Measurements from ENCODE around the gene EDEM3.
"Not testable (repeated sequence)": the region's sequence is repeated elsewhere in the genome, so short reads cannot be mapped to it uniquely, and the experiment has no call there.

EDEM3 gene

GRCh38 chr1:184763520-184763919 lies 8.9 kb upstream of the EDEM3 start:
- WGBS = 95% methylated on average over 3 of the region's 3 CpGs

GRCh38 chr1:184761969-184762485 lies 7.4 kb upstream of the EDEM3 start:
- Histone ChIP-seq H2BK5ac (ENCODE audit: low read depth, low read length, poor library complexity, severe bottlenecking) (no peak overlapping the region), H3K23ac (ENCODE audit: low read length in 2 of 2) (no peak overlapping the region), H3K4me2 (ENCODE audit: low read length, poor library complexity, severe bottlenecking) (no peak overlapping the region), H3K9me3 (ENCODE audit: control insufficient read depth, low read length) (no peaks in the 10 kb centered on the region), H3K9ac (ENCODE audit: low read length) (no peak overlapping the region), H3K27ac (ENCODE audit: low read length, poor library complexity, severe bottlenecking) (no peak overlapping the region), H3K4me1 (ENCODE audit: control insufficient read depth, insufficient read depth, low read depth, low read length) (no peaks in the 10 kb centered on the region), H2AK5ac (ENCODE audit: low read length, severe bottlenecking) (no peak overlapping the region), H3K14ac (ENCODE audit: low read length in 2 of 2) (no peak overlapping the region), H4K91ac (ENCODE audit: low read length) (no peak overlapping the region), H4K8ac (ENCODE audit: low read length) (no peak overlapping the region), H3K27me3 (ENCODE audit: control insufficient read depth in 1 of 2, insufficient read depth in 1 of 2, low read length in 2 of 2) (no peaks in the 10 kb centered on the region), H2BK15ac (ENCODE audit: low read depth, poor library complexity, severe bottlenecking) (no peak overlapping the region), H3K79me1 (replicated peaks; ENCODE audit: low read length, poor library complexity, severe bottlenecking) (no peaks in the 10 kb centered on the region), H3K18ac (ENCODE audit: low read depth in 1 of 2, low read length in 2 of 2) (no peak overlapping the region), H2BK120ac (ENCODE audit: low read depth, low read length) (no peak overlapping the region), H3K36me3 (ENCODE audit: control insufficient read depth in 1 of 2, insufficient read depth in 2 of 2, low read depth in 1 of 2, low read length in 2 of 2) (no peaks in the 10 kb centered on the region), H3K4me3 (ENCODE audit: insufficient read depth in 1 of 2, low read depth in 1 of 2, low read length in 2 of 2) (no peak overlapping the region), H3K4ac (ENCODE audit: low read depth in 1 of 2, low read length in 2 of 2) (no peak overlapping the region), H2BK12ac (ENCODE audit: low read length in 2 of 2) (no peak overlapping the region), H2AFZ (ENCODE audit: low read depth, low read length) (no peak overlapping the region)
- WGBS = 94% methylated on average over 3 of the region's 4 CpGs
- DNase-seq = no peak

More at GRCh38 chr1:184763520-184763919, 8.9 kb upstream of the EDEM3 start:
- H2BK5ac ChIP-seq (ENCODE audit: low read depth, low read length, poor library complexity, severe bottlenecking); H3K18ac ChIP-seq (ENCODE audit: low read depth in 1 of 2, low read length in 2 of 2); H4K8ac ChIP-seq (ENCODE audit: low read length); H3K4me2 ChIP-seq (ENCODE audit: low read length, poor library complexity, severe bottlenecking); H3K14ac ChIP-seq (ENCODE audit: low read length in 2 of 2); H3K23ac ChIP-seq (ENCODE audit: low read length in 2 of 2); H2AK5ac ChIP-seq (ENCODE audit: low read length, severe bottlenecking); H3K27me3 ChIP-seq (ENCODE audit: control insufficient read depth in 1 of 2, insufficient read depth in 1 of 2, low read length in 2 of 2); H2AFZ ChIP-seq (ENCODE audit: low read depth, low read length); H3K36me3 ChIP-seq (ENCODE audit: control insufficient read depth in 1 of 2, insufficient read depth in 2 of 2, low read depth in 1 of 2, low read length in 2 of 2); H2BK15ac ChIP-seq (ENCODE audit: low read depth, poor library complexity, severe bottlenecking); H2BK12ac ChIP-seq (ENCODE audit: low read length in 2 of 2); DNase-seq; H2BK120ac ChIP-seq (ENCODE audit: low read depth, low read length); H3K4me3 ChIP-seq (ENCODE audit: insufficient read depth in 1 of 2, low read depth in 1 of 2, low read length in 2 of 2); H3K4ac ChIP-seq (ENCODE audit: low read depth in 1 of 2, low read length in 2 of 2); H3K79me1 ChIP-seq (replicated peaks; ENCODE audit: low read length, poor library complexity, severe bottlenecking); H3K4me1 ChIP-seq (ENCODE audit: control insufficient read depth, insufficient read depth, low read depth, low read length); H3K9ac ChIP-seq (ENCODE audit: low read length); H3K27ac ChIP-seq (ENCODE audit: low read length, poor library complexity, severe bottlenecking); H3K9me3 ChIP-seq (ENCODE audit: control insufficient read depth, low read length); H4K91ac ChIP-seq (ENCODE audit: low read length): not testable (repeated sequence)

GRCh38 chr1:184759651-184760050 lies 5.0 kb upstream of the EDEM3 start:
- no peak overlapping the region for H3K4me3 ChIP-seq (ENCODE audit: insufficient read depth in 1 of 2, low read depth in 1 of 2, low read length in 2 of 2)
- no peak overlapping the region for H4K8ac ChIP-seq (ENCODE audit: low read length)
- DNase-seq = no peak
- H3K23ac ChIP-seq (ENCODE audit: low read length in 2 of 2) = no peak overlapping the region
- H2BK120ac ChIP-seq (ENCODE audit: low read depth, low read length) = no peak overlapping the region
- H3K79me1 ChIP-seq (replicated peaks; ENCODE audit: low read length, poor library complexity, severe bottlenecking) = no peaks in the 10 kb centered on the region
- no peak overlapping the region for H3K4me2 ChIP-seq (ENCODE audit: low read length, poor library complexity, severe bottlenecking)
- no peak overlapping the region for H2AFZ ChIP-seq (ENCODE audit: low read depth, low read length)
- H3K4ac ChIP-seq (ENCODE audit: low read depth in 1 of 2, low read length in 2 of 2) = no peak overlapping the region
- H2AK5ac ChIP-seq (ENCODE audit: low read length, severe bottlenecking) = no peak overlapping the region
- H4K91ac ChIP-seq (ENCODE audit: low read length) = no peak overlapping the region
- no peaks in the 10 kb centered on the region for H3K27me3 ChIP-seq (ENCODE audit: control insufficient read depth in 1 of 2, insufficient read depth in 1 of 2, low read length in 2 of 2)
- WGBS = 92% methylated on average over 4 of the region's 4 CpGs
- H2BK12ac ChIP-seq (ENCODE audit: low read length in 2 of 2) = no peak overlapping the region
- H3K14ac ChIP-seq (ENCODE audit: low read length in 2 of 2) = no peak overlapping the region
- no peak overlapping the region for H2BK5ac ChIP-seq (ENCODE audit: low read depth, low read length, poor library complexity, severe bottlenecking)
- H3K9me3 ChIP-seq (ENCODE audit: control insufficient read depth, low read length) = no peaks in the 10 kb centered on the region
- no peak overlapping the region for H2BK15ac ChIP-seq (ENCODE audit: low read depth, poor library complexity, severe bottlenecking)
- H3K9ac ChIP-seq (ENCODE audit: low read length) = no peak overlapping the region
- H3K18ac ChIP-seq (ENCODE audit: low read depth in 1 of 2, low read length in 2 of 2) = no peak overlapping the region
- no peaks in the 10 kb centered on the region for H3K36me3 ChIP-seq (ENCODE audit: control insufficient read depth in 1 of 2, insufficient read depth in 2 of 2, low read depth in 1 of 2, low read length in 2 of 2)
- no peak overlapping the region for H3K27ac ChIP-seq (ENCODE audit: low read length, poor library complexity, severe bottlenecking)
- H3K4me1 ChIP-seq (ENCODE audit: control insufficient read depth, insufficient read depth, low read depth, low read length) = no peaks in the 10 kb centered on the region

- no peak overlapping the region for H3K4ac ChIP-seq (ENCODE audit: low read depth in 1 of 2, low read length in 2 of 2)
- H3K4me1 ChIP-seq (ENCODE audit: control insufficient read depth, insufficient read depth, low read depth, low read length) = no peaks in the 10 kb centered on the region
- H4K8ac ChIP-seq (ENCODE audit: low read length) = no peak overlapping the region
- no peak overlapping the region for H2AK5ac ChIP-seq (ENCODE audit: low read length, severe bottlenecking)
- no peak overlapping the region for H3K27ac ChIP-seq (ENCODE audit: low read length, poor library complexity, severe bottlenecking)
- DNase-seq = no peak
- no peaks in the 10 kb centered on the region for H3K9me3 ChIP-seq (ENCODE audit: control insufficient read depth, low read length)
- H4K91ac ChIP-seq (ENCODE audit: low read length) = no peak overlapping the region
- peaks cover 2% of the 10 kb centered on the region for H3K79me1 ChIP-seq (replicated peaks; ENCODE audit: low read length, poor library complexity, severe bottlenecking)
- no peak overlapping the region for H3K18ac ChIP-seq (ENCODE audit: low read depth in 1 of 2, low read length in 2 of 2)
- no CpG with 5 or more reads among the region's 1 CpG for WGBS
- H2BK120ac ChIP-seq (ENCODE audit: low read depth, low read length) = no peak overlapping the region
- H3K14ac ChIP-seq (ENCODE audit: low read length in 2 of 2) = no peak overlapping the region
- H3K9ac ChIP-seq (ENCODE audit: low read length) = no peak overlapping the region
- H3K4me2 ChIP-seq (ENCODE audit: low read length, poor library complexity, severe bottlenecking) = no peak overlapping the region
- H2BK5ac ChIP-seq (ENCODE audit: low read depth, low read length, poor library complexity, severe bottlenecking) = no peak overlapping the region
- no peak overlapping the region for H3K23ac ChIP-seq (ENCODE audit: low read length in 2 of 2)
- no peak overlapping the region for H2BK15ac ChIP-seq (ENCODE audit: low read depth, poor library complexity, severe bottlenecking)
- no peak overlapping the region for H2BK12ac ChIP-seq (ENCODE audit: low read length in 2 of 2)
- H3K27me3 ChIP-seq (ENCODE audit: control insufficient read depth in 1 of 2, insufficient read depth in 1 of 2, low read length in 2 of 2) = no peaks in the 10 kb centered on the region
- H3K36me3 ChIP-seq (ENCODE audit: control insufficient read depth in 1 of 2, insufficient read depth in 2 of 2, low read depth in 1 of 2, low read length in 2 of 2) = no peaks in the 10 kb centered on the region
- H3K4me3 ChIP-seq (ENCODE audit: insufficient read depth in 1 of 2, low read depth in 1 of 2, low read length in 2 of 2) = no peak overlapping the region
- H2AFZ ChIP-seq (ENCODE audit: low read depth, low read length) = no peak overlapping the region
Observed at GRCh38 chr1:184759112-184759511, 4.5 kb upstream of the EDEM3 start.

Measured in mesenchymal stem cell (in vitro differentiated cells and primary cell).